HG02759 (cell line): ENCODE data around the gene MYO5C.

Experiments
- ATAC-seq: cut with Tn5 transposase; IDR thresholded peaks from one replicate; pipeline ENCODE4 v1.9.1; 2021; ENCODE audit warnings: mild to moderate bottlenecking, moderate library complexity; ENCODE audit not compliant: unreplicated experiment

Gene MYO5C

DNA sequence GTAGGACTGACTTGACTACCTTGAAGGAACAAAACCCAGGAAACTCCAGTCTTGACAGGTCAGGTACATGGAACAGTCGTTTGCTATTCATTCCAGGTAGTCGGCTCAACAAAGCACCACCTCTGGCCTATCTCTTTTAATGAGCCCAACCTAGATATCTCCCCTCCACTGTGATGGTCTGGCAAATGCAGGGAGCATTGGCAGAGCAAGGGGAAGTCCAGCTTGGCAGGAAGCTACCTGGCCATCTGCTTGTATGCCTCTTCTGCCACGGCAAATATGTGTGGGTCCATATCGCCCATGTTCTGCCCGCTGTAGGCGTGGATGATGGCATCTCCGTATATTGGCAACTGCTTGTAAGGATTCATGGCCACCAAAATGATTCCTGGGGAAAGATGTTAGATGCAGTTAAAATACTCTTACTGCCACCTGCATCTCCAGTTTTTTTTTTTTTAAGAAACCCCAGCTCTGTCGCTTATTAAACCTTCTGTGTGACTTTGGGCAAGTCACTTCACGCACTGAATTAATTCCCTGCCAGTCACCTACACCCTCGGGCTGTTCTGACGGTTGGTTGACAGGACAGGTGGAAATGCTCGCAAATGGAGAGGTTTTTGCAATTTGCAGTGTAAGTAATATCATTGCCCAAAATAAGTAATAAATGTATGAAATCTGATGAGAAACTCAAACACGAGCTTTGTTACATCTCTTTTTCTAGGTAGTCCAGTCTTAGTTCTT, 16.8 kb downstream of the MYO5C start:
- no peak for ATAC-seq

DNA sequence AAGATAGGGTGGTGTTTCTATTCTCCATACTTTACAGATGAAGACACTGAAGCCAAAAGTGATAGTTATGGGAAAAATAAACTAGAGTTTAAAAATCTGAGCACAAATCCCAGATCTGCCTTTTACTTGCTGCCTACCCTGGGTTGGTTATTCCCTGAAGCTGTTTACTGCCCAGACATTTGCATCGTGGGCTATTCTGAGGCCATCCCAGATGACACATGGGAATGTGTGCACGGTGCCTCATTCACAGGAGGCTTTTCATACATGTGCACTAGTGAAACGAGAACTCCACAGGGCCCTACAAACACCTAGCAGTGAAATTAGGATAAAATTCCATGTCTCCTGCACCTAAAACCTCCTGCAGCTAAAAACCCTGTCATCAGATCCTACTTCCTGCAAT, 17.5 kb downstream of the MYO5C start:
- ATAC-seq: no peak

DNA sequence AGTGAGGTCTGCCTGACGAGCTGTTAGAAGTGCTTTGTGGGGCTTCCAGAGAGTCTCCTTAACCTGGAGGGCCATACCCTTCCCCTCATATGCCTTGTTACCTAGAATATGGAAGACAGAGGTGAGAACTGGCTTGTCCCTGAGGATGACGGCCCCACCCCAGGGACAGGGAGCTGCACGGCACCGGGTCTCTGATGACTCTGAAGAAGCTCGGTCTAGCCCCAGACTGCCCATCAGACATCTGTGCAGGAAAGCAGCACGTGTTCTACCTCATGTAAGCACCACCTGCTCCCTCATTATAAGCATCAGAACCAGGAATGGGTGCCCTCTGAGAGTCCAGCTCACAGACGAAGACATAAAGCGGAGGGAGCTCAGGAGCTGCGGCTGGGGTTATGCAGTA, 18.0 kb downstream of the MYO5C start:
- ATAC-seq: no peak

DNA sequence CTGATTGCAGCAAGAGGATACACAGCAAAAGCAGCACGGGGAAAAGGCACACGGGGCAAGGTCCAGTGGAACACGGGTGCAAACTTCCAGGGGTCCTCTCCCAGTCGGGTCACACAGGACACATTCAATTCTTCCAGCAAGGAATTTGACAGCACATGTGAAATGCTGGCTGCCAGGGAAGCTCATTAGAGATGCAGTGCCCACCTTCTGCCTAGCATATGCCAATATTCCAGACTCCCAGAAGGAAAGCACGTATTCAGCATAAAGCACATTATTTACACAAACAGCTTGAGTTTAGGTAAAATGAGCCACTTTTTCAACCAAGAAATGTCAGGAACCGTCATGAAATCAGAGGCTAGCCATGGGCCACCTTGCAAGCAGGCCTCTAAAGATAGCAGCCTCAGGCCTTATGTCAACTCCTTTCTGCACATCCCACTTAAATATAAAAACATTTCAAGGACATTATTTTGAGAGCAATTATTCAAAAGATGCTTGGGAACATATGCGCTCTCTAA, 19.3 kb downstream of the MYO5C start:
- no peak for ATAC-seq

DNA sequence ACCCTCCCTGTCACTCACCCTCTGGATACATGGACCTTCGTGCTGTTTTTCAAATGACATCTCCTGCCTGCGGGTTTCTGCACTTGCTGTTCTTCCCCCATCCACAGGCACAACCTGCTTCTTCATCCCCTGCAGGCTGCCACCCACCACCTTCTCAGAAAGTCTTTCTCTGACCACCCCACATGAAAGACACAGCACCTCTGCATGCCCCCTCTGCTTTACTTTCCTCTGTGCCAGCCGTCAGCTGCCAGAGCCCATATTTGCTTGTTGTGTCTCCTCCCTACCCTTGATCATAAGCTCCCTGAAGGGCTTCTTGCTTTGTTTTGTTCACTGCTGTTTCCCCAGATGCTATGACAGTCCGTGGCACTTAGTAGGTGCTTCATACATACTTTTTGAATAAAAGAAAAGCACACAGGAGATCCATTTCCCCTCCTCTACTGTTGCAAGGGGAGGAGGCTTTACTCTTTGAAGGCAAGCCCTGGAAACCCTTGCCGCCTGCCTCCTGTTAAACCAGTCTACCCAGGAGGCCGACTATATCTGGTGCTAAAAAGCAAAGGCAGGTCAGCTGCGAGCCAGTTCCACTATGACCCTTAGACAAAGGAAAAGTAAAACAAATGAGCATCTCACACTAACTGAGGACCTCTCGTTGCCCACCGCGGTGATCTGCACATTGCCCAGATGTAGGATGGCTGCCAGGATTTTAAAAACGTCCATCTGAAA, 31.9 kb downstream of the MYO5C start:
- no peak for ATAC-seq

DNA sequence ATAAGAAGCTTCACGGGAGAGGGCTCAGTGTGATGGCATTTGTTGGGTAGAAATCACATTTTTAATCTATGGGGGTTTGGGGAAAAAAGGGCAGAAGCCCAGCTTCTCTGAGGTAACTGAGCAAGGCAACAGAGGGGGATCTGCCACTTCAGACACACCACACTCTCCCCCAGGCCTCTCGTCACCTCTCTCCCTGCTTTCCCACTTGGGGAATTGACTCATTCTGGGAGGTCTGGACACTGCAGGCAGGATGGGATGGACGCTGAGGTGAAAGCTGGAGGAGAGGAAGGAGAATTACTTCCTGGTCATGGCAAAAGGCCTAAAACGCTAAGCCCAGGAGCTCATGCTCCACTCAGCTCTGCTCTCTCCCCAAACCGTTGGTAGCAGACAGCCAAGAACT, 33.2 kb downstream of the MYO5C start:
- ATAC-seq: no peak

DNA sequence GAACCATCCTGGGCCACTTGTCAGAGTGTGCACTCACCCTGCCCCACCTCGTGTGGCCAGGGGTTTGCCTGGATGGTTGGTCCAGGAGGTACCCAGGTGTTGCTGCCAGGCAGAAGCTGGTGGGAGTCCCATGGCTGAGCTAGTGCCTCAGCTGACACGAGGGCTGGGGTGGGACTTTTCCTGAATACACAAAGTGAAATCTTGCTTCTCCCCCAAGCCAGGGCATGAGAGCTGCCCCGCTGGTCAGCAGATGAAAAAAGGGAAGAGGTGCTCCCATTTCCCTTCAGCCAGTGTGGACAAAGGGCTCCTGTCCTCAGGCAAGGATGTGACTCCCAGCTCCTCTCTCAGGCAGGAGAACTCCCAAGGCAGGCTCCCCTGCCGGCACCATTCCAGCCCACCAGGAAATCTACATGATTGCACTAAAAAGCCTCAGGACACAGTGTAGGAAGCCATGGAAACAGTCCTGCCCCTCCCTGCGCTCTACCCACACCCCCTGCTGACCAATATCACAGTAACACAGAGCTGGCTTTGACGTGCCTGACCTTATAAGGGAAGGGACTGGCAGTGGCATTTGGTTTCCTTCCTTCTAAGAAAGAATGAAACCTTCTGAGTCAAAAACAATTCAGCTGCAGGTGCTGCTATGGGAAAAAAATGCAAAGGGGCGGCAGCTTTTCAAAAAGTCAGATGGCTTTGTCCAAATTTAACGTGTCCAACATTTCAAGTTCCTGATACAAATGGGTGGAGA, 33.9 kb downstream of the MYO5C start:
- peak; percentile 99 for ATAC-seq

DNA sequence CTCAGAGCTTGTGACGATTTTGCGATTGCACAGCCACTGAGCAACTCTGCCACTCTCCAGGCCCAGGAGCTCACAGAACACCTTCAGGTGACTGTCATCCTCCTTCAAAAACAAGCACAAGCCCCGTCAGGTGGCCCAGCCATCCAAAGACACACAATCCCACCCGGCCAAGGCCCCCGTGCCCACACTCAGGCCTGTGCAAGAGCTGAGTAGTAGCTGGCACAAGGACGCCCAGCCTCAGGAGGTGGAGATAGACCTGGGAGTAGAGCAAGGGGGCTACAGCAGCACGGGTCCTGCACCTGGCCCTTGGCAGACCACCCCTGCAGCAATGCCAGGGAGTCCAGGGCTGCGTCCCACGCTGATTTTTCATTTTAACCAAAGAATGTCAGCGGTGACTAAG, 34.6 kb downstream of the MYO5C start:
- ATAC-seq: no peak

DNA sequence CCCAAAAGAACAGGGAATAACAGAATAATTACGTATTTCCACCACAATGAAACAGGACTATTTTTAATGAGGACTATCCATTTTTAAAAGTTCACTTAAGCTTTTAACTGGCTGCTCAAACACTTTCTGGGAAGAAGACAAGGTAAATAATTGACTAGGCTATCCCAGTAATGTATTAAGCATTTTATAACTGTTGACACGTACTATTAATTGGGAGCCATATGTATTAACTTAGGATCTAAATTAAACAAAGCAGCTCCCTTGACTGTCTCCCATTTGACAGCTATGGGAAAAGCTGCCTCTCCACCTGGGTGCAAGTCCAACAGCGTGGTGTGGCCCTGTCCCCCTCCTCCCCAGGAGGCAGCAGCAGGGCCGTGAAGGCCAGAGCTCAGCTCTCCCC, 36.1 kb downstream of the MYO5C start:
- no peak for ATAC-seq

DNA sequence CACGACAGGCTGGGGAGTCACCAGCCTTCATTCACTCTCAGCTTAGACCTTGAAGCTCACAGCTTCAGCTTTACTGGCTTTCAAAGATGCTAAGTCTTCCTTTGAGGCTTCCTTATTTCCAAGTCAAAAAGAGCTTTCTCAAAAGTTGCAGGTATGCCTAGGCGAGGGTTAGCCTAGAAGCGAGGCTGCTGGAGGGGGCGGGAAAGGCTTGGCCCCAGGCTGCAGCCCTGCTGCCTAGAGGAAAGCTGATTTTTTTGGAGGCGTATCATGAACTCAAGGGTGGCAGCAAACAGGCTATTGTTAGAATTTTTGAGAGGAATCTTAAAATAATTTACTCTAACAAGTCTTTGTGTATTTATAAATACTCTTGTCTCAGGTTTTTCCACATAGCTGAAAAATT, 37.1 kb downstream of the MYO5C start:
- ATAC-seq: no peak

DNA sequence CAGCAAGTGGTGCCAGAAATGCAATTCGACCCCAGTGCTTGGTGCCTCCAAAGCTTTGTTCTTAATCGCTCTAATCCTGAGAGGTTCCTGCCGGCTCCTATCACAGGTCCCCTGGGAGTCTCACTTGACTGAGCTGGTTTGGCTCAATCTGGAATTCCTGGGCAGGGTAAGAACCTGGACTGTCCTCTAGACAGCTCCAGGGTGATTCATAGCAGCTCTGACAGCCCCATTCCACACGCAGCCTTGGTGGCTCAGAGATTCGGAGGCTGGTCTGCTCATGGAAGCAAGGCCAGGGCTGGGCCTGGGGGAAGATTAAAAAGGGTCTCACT, 37.9 kb downstream of the MYO5C start:
- no peak for ATAC-seq

DNA sequence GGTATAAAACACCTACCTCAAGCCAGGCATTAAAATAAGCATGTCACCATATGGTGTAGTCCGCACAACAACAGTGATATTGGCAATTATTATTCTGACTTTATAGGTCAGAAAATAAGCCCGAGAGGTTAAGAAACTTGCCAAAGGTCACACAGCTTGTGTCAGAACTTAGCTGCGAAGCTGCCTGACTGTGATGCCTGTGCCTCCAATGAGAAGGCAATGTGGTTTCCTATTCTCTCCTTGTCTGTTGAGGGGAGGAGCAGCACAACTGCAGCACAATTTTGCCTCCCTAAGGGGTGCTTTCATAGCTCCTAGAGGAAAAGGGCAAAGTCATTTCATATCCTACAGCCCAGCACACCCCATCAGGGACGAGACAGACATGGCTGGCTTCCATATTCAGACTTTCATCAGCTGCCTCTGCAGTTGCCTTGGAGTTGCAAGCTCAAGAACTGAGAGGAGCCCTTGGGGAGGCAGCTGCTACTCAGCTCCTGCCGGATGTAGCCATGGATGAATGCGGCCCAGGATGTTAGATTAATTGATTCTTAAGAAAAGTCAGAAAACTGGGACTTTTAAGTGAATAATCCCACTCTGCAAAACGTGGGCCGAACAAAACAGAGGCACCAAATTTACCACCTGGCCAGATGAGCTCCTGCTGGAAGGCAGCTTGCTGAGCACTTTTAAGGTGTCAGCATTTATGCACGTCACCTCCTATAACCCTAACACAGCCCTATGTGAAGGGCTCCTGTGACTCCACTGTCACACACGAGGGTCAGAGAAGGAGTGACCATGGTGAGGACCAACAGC, 38.5 kb downstream of the MYO5C start:
- ATAC-seq: no peak

DNA sequence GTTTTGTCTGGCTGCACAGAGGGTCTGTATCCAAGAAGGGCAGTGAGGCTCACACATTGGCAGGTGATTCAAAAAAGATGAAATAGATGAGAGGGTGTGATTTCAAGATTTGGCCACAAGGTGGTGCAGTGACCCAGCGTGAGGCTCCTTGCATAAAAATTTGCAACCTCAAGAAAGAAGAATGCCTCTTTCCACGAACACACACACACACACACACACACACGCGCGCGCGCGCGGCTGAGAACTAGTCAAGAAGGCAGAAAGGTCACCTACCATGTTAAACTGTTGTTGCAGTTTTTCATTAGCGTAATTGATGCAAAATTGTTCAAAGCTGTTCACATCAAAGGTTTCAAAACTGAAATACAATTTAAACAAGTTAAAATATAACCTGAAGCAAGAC, 39.2 kb downstream of the MYO5C start:
- ATAC-seq: no peak

DNA sequence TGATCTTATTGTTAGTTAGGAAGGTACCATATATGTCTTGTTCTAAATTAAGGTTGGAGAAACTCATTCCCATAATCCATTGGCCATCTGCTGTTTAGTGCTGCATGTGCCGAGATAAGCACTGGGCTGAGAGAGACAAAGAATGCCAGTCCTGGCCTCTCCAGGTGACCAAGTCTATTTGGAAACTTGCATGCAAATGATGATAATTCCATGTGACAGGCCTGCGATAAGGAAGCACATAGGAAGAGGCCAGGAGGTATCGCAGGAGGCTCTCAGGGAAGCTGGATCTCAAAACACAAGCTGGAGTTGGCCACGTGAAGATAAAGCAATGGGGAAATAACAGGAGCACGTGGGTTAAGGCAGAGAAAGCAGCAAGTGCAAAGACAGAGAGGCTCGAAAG, 39.7 kb downstream of the MYO5C start:
- no peak for ATAC-seq

DNA sequence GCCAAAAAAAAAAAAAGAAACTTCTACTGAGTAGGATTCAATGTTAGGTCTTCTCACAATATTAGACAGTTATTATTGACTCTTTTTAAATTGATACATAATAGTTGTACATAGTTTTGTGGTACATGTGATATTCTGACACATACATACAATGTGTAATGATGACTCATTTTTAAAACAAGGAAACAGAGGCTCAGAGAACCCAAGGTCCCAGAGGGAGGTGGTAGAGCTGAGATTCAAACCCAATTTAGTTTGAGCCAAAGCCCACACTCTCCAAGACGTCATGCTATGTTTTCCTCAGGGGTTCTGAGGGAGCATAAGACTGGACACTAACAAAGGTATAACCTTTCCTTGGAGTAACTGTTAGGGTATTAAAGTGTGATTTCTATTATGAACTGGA, 40.6 kb downstream of the MYO5C start:
- ATAC-seq: peak; percentile 47

DNA sequence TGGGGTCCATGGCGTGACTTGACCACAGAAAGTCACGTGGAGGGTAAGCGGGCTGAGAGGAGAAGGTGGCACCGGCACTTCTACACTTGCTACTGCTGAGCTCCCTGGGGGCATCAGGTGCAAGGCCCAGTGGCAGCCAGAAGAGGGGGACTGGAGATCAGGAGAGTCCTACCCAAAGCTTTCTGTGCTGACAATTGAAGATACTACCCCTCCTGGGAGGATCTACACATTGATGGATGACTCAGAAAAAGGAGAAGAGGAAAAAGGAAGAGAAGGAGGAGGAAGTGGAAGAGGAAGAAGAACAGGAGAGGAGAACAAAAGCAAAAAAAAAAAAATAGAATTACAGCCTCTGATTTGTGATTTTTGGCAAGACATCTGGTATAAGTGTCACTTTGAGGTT, 41.2 kb downstream of the MYO5C start:
- no peak for ATAC-seq

DNA sequence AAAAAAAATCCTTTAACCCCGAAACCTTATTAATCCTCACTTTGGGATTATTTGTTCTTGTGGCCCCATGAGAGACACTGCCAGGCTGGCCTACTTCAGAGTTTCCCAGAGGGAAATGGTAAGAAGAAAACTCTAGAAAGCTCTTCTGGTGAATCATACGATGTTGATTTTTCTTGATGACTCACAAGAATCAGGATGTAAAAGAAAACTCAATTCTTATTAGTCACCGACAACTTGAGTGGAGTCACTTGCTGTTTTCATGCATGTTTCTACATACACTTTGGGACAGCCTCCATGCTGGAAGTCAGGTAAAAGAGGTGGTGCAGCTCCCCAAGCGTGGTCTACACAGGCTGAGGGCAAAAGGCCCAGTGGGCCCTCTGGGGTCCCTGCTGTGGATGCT, 42.8 kb downstream of the MYO5C start:
- no peak for ATAC-seq

DNA sequence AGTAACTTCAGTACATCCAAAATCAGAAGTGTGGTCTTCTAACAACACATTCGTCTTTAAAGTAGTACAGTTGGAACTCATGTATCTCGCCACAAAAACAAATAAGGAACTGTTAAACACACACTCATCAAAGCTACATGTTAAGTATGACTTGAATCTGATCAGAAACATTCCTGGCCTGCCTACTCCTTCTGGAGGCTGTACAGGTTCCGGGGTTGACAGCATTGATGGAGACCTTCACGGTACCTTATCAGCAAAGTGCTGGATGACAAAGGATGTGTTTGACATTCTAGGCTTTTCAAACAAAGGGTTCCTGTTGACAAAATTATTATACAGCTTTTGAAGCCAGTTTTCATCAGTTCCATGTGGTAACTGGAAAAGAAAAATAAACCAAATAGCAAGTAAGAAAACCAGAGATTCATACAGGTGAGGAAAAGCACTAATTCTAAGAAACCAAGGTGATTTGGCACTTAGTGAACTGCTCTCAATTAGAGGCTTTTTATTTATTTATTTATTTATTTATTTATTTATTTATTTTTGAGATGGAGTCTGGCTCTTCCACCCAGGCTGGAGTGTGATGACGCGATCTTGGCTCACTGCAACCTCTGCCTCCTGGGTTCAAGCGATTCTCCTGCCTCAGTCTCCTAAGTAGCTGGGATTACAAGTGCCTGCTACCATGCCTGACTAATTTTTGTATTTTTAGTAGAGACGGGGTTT, 44.3 kb downstream of the MYO5C start:
- no peak for ATAC-seq

DNA sequence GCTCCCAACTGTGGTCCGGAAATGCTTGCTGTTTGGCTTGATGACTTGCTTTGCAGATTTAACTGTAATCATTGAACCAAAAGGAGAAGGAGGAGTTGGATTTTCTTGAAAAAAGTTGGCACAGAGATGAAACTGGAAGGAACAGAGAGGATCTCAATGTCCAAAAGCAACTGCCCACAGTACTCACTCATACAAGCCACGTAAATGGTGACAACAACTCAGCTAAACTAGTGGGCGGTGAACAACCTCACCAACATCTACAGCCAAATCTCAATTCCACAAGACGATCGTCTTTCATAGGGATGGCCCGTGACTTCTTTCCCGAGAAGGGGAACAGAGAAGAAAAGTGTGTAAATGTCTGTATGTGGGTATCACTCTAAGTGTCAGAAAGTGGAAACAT, 48.1 kb downstream of the MYO5C start:
- no peak for ATAC-seq

DNA sequence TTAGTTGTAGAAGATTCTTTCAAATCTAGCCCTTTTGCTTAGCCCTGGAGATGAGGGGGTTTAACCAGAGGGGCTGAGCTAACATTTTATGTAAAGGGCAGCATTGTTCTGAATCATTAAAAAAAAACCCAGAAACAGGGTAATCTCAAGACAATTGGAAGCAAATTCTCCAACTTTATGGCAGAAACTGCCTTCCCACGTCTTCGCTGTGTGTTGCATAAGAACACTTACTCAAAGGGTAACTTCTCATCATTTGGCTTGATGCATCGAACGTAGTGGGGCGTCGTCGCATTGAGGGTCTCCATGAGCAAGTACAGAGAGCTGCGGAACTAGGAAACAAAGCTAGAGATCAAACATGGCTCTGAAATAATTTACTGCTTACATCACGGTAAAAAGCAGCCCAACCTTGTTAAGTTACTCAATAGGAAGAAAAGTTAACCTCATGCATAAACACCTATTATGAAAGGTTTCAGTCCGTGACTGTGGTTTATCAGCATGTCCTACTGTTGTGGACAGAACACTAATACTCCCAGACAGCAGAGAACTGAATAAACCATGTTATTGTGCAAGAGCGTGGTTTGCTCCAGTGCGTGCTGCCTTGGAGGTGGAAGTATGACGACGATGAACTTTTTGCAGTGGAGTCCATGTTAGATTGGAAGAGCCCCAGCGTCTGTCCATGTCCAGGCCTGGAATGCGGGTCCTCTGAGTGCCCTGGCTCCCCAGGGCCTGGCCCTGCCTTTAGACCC, 48.7 kb downstream of the MYO5C start:
- no peak for ATAC-seq
